Fibroblast of lung (primary cell): ENCODE data around the gene DNMT3A. TPM values are rescaled to one million over a fixed set of nuclear protein-coding genes. Genes with fewer than 3 reads are reported as not detected.
A peak's percentile ranks its signal among the peaks of the same experiment; 100 is the strongest.

Experiments
- DNase-seq, 2 donors: peaks; one replicate each; pipeline versions ENCODE4 v3.0.0 to v3.0.0-alpha.2; 2010; ENCODE audit warnings: low read depth in 2 of 2
- H2AFZ ChIP-seq: 2 replicates; pipeline ENCODE4 v1.5.1; 2012; ENCODE audit warnings: low read length, control low read depth, inconsistent platforms
- H3K27ac ChIP-seq: 2 replicates; pipeline ENCODE4 v1.5.1; 2011; ENCODE audit warnings: low read length, control low read depth; ENCODE audit not compliant: insufficient read depth
- H3K27me3 ChIP-seq: 2 replicates; pipeline ENCODE4 v1.5.1; 2011; ENCODE audit warnings: mild to moderate bottlenecking, low read length; ENCODE audit not compliant: control insufficient read depth, insufficient read depth
- H3K36me3 ChIP-seq: 2 replicates; pipeline ENCODE4 v1.5.1; 2011; ENCODE audit warnings: low read length; ENCODE audit not compliant: control insufficient read depth, insufficient read depth
- H3K4me1 ChIP-seq: 2 replicates; pipeline ENCODE4 v1.5.1; 2011; ENCODE audit warnings: low read length; ENCODE audit not compliant: control insufficient read depth, insufficient read depth; ENCODE audit errors: extremely low read depth
- H3K4me2 ChIP-seq: 2 replicates; pipeline ENCODE4 v1.5.1; 2011; ENCODE audit warnings: low read length, control low read depth; ENCODE audit not compliant: insufficient read depth; ENCODE audit errors: extremely low read depth
- H3K4me3 ChIP-seq, 4 experiments: fragments of 200-600 bp in 1 of 4; sonication (generic) in 1 of 4; replicated peaks in 1 of 4; 2 replicates each; pipeline ENCODE4 v1.5.1; 2011 to 2016; ENCODE audit warnings: low read length in 4 of 4, low read depth in 3 of 4, mild to moderate bottlenecking in 3 of 4, control low read depth in 2 of 4, inconsistent platforms in 1 of 4, mixed read lengths in 1 of 4; ENCODE audit not compliant: insufficient read depth in 1 of 4; ENCODE audit errors: control extremely low read depth in 1 of 4
- H3K79me2 ChIP-seq: 2 replicates; pipeline ENCODE4 v1.5.1; 2012; ENCODE audit warnings: mild to moderate bottlenecking, low read length, inconsistent platforms; ENCODE audit not compliant: control insufficient read depth, insufficient read depth
- H3K9ac ChIP-seq: 2 replicates; pipeline ENCODE4 v1.5.1; 2011; ENCODE audit warnings: mild to moderate bottlenecking, low read length, control low read depth; ENCODE audit not compliant: insufficient read depth
- H3K9me3 ChIP-seq: 2 replicates; pipeline ENCODE4 v1.5.1; 2012; ENCODE audit warnings: low read depth, low read length; ENCODE audit not compliant: control insufficient read depth, insufficient read depth
- H4K20me1 ChIP-seq: 2 replicates; pipeline ENCODE4 v1.5.1; 2011; ENCODE audit warnings: low read length; ENCODE audit not compliant: control insufficient read depth, insufficient read depth; ENCODE audit errors: extremely low read depth
- CTCF ChIP-seq, 2 donors: IDR thresholded peaks in 1 of 2; conservative IDR thresholded peaks in 1 of 2; 1 replicate in 1 of 2; 2 replicates in 1 of 2; pipeline ENCODE4 v1.5.1; 2011 to 2012; ENCODE audit warnings: low read length in 2 of 2, control low read depth in 1 of 2, inconsistent platforms in 1 of 2, low read depth in 1 of 2, mild to moderate bottlenecking in 1 of 2
- EZH2 ChIP-seq: IDR thresholded peaks from 2 replicates; pipeline ENCODE4 v1.5.1; 2012; ENCODE audit warnings: low read length, control low read depth, mild to moderate bottlenecking; ENCODE audit errors: missing control alignments
- polyA plus RNA-seq, 2 donors: library from polyadenylated mRNA; depleted of rRNA in 1 of 2; stranded (reverse) in 1 of 2; unstranded in 1 of 2; fragments of >200 nt; gene quantifications; 2 replicates each; pipeline ENCODE4 v1.2.1, GENCODE V29; 2011 to 2012; ENCODE audit warnings: missing spikeins in 1 of 2
- total RNA-seq: library from RNA; depleted of rRNA; stranded (reverse); fragments of >200 nt; gene quantifications from 2 replicates; pipeline ENCODE4 v1.2.1, GENCODE V29; 2014

Gene DNMT3A
- total and polyA plus RNA-seq, 2 donors (not counting 1 experiment from before 2014, with no cell fraction given): 3.6 to 19.7 TPM

DNA sequence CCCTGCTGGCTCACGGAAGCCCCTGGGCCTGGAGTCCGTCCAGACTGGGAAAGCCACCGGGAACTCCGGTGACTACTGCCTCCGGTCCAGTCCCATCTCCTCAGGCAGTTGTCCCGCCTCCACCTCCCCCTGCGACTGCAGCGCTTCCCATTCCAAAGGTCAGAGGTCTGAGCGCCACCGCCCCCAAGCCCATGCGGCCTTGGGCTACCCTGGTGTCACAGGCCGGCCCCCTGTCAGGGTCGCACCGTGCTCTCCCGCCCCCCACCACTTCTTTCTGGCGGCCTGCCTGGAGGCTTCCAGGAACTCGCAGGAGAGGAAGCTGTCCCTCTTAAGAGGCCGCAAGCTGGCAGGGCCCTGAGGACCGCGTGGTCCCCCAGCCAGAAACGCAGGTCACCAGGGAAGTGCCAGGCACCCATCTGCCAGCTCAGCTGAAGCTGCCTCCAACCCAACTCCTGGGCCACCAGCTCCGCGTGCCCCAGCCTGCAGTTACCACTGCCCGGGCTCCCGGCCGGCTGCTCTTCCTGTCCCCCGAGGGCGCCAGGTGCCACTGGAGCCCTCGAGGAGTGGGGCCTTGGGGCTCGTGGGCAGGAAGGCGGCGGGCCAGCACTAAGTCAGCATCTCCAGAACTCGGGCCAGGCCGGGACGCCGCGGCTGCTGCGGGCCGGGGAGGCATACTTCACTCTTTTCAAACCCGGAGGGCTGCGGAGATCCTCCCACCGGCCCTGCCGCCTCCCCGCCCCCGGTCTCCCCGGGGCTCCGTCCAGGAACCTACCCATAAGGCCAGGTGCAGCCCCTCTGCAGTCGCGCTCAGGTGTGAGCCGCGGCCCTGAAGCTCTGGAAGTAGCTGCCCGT lies 90.1 kb downstream of the DNMT3A start:
- H3K9ac ChIP-seq: peak overlapping the region; percentile 48
- H2AFZ ChIP-seq: peak overlapping the region; percentile 66
- H3K27ac ChIP-seq: no peak overlapping the region
- H3K36me3 ChIP-seq: peaks cover 3% of the 10 kb centered on the region
- peaks cover 5% of the 10 kb centered on the region for H3K4me1 ChIP-seq
- peak overlapping the region; percentile 76 for H3K4me2 ChIP-seq
- H3K79me2 ChIP-seq: no peaks in the 10 kb centered on the region
- H3K27me3 ChIP-seq: no peaks in the 10 kb centered on the region
- TF ChIP-seq EZH2 (no peak), CTCF (conservative IDR thresholded peaks at IDR 0.05 in 1 of 2, IDR thresholded peaks at IDR 0.05 in 1 of 2; ENCODE audit: low read depth in 1 of 2, low read length in 2 of 2) (no peak)
- peak overlapping the region; percentile 34 to 58 (median 46) for H3K4me3 ChIP-seq
- H4K20me1 ChIP-seq: no peaks in the 10 kb centered on the region
- no peaks in the 10 kb centered on the region for H3K9me3 ChIP-seq
- DNase-seq: peak in 1 of 2 donors; percentile 44

DNA sequence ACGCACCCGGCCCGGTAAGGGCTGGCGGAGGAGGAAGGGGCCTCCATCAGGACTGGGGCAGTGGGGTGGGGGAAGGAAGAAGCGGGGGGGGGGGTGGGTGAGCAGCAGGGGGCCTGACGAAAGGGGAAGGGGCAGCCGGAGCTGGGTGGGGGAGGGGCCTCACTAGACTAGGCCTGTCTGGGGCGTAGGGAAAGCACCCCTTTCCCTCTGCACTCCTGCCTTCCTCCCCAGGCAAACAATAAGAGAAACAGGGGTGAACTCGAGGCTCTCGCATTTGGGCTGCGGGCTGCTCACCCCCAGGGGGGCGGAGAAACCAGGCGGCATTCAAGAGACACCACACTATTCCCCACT lies 90.7 kb downstream of the DNMT3A start:
- H3K36me3 ChIP-seq: peaks cover 8% of the 10 kb centered on the region
- no peaks in the 10 kb centered on the region for H3K9me3 ChIP-seq
- H3K27me3 ChIP-seq: no peaks in the 10 kb centered on the region
- peak overlapping the region; percentile 76 for H3K4me2 ChIP-seq
- peak overlapping the region in 2 of 4 experiments; percentile 51 to 58 for H3K4me3 ChIP-seq
- no peaks in the 10 kb centered on the region for H3K79me2 ChIP-seq
- H3K9ac ChIP-seq: no peak overlapping the region
- peaks cover 5% of the 10 kb centered on the region for H3K4me1 ChIP-seq
- H4K20me1 ChIP-seq: no peaks in the 10 kb centered on the region
- no peak for TF ChIP-seq EZH2
- no peak for TF ChIP-seq CTCF (conservative IDR thresholded peaks at IDR 0.05 in 1 of 2, IDR thresholded peaks at IDR 0.05 in 1 of 2; ENCODE audit: low read depth in 1 of 2, low read length in 2 of 2)
- no peak overlapping the region for H3K27ac ChIP-seq
- DNase-seq: no peak
- peak overlapping the region; percentile 66 for H2AFZ ChIP-seq

DNA sequence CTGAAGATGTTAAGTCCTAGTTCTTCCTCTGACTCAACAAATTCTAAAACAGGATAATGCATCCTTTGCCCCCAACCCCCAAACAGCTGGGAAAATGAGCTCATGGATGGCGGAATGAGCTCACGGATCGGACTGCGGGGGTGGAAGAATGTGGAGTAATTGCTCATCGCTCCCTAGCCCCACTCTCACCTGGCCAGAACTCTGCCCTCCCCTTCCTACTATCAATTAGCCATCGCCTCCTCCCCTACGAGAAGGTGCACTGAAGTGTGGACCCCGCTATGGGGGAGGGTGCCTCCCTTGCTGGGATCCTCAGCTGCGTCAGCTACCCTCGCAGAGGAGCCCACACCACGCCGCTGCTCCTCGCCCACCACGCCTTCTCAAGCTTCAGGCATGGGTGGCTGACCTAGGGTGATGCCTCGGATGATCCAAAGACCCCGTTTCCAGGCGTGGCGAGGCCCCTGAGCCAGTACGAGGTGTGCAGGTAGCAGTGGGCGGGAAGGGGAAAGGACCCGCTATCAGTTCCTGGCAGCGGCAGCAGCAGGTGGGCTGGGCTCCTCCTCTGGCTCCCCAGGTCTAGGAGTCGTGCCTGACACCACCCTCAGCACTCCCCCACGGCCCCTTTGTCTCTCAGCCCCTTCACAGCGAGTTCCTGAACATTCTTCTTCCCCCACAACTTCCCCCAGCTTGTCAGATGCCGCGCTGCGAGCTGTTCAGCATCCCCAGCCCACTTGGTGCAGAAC lies 91.2 kb downstream of the DNMT3A start:
- Histone ChIP-seq H3K27me3 (no peaks in the 10 kb centered on the region), H3K79me2 (no peaks in the 10 kb centered on the region), H3K4me1 (peaks cover 5% of the 10 kb centered on the region), H3K9ac (no peak overlapping the region), H2AFZ (no peak overlapping the region), H3K4me3 (peak overlapping the region in 1 of 4 experiments; percentile 34), H3K9me3 (no peaks in the 10 kb centered on the region), H4K20me1 (no peaks in the 10 kb centered on the region), H3K4me2 (no peak overlapping the region), H3K36me3 (peaks cover 11% of the 10 kb centered on the region), H3K27ac (no peak overlapping the region)
- DNase-seq: peak; percentile 53 to 91
- TF ChIP-seq EZH2 (no peak), CTCF (conservative IDR thresholded peaks at IDR 0.05 in 1 of 2, IDR thresholded peaks at IDR 0.05 in 1 of 2; ENCODE audit: low read depth in 1 of 2, low read length in 2 of 2) (no peak)
